MCF 10A (cell line): ENCODE data around the gene MRPS2. TPM values are rescaled to one million over a fixed set of nuclear protein-coding genes. Genes with fewer than 3 reads are reported as not detected.

ENCODE experiments used
- BruUV-seq: library from RNA; stranded (reverse); fragments of 400-500 nt; replicated peaks from 2 replicates; lab custom pipeline; 2021; lab: Mats Ljungman, UMichigan
- CTCF ChIA-PET: fragments of 300-600 bp; sonication (Branson Sonifier 250); formaldehyde crosslinking; extraction: SDS; loops from one replicate; lab custom pipeline; 2021; ENCODE audit warnings: antibody characterized with exemption, inconsistent platforms; lab: Yijun Ruan, JAX
- POLR2A ChIA-PET: fragments of 300-600, 350-650 bp; sonication (Branson Sonifier 250); formaldehyde crosslinking; extraction: SDS; loops from one replicate; lab custom pipeline; 2020; ENCODE audit warnings: antibody characterized with exemption, inconsistent platforms; lab: Yijun Ruan, JAX
- DNase-seq: peaks from one replicate; pipeline ENCODE4 v3.0.0-alpha.2; 2018; ENCODE audit not compliant: unreplicated experiment
- H3K27ac Mint-ChIP-seq: one replicate; pipeline ENCODE4 v1.8.0; 2022; ENCODE audit warnings: mild to moderate bottlenecking, low read depth, mixed read lengths; ENCODE audit not compliant: unreplicated experiment
- H3K27me3 Mint-ChIP-seq: one replicate; pipeline ENCODE4 v1.8.0; 2022; ENCODE audit warnings: mixed read lengths; ENCODE audit not compliant: insufficient read depth, unreplicated experiment
- H3K36me3 Mint-ChIP-seq: one replicate; pipeline ENCODE4 v1.8.0; 2022; ENCODE audit warnings: mild to moderate bottlenecking, moderate library complexity, mixed read lengths; ENCODE audit not compliant: insufficient read depth, unreplicated experiment
- H3K4me1 Mint-ChIP-seq: one replicate; pipeline ENCODE4 v1.8.0; 2022; ENCODE audit warnings: mixed read lengths; ENCODE audit not compliant: insufficient read depth, unreplicated experiment
- H3K4me3 Mint-ChIP-seq: one replicate; pipeline ENCODE4 v1.8.0; 2022; ENCODE audit warnings: mild to moderate bottlenecking, moderate library complexity, mixed read lengths; ENCODE audit not compliant: unreplicated experiment
- H3K9me3 Mint-ChIP-seq: one replicate; pipeline ENCODE4 v1.8.0; 2022; ENCODE audit warnings: mixed read lengths; ENCODE audit not compliant: unreplicated experiment
- CTCF ChIP-seq: fragments of 200-600 bp; IDR thresholded peaks from one replicate; pipeline ENCODE4 v1.8.0; 2022; ENCODE audit warnings: antibody characterized with exemption, mild to moderate bottlenecking; ENCODE audit not compliant: unreplicated experiment
- intact Hi-C: fragments of 100-400 bp; cut with micrococcal nuclease; formaldehyde crosslinking; loops from 2 replicates; pipeline ENCODE4 v1.14.1; 2022
- total RNA-seq: library from RNA; stranded (reverse); gene quantifications from 2 replicates; pipeline ENCODE4 v1.2.3, GENCODE V29; 2022

Gene MRPS2
- total RNA-seq, 1 experiment from 2014 or later = 45.8 TPM

GRCh38 chr9:135498381-135499126, 1.9 kb upstream of the MRPS2 start:
- no TSS peak for BruUV-seq
- Mint-ChIP-seq H3K27me3 (no peaks in the 10 kb centered on the region), H3K27ac (no peak overlapping the region)

GRCh38 chr9:135499326-135500070, 984 bp upstream of the MRPS2 start:
- no TSS peak for BruUV-seq
- CTCF ChIA-PET = interaction anchor here (0.7 to 1.3 kb wide), 4 partner anchors 11 to 35 kb away, joined by 3 to 4 read pairs (median 3); no protein-coding TSS in a partner anchor
- DNase-seq = peak; percentile 78
- Mint-ChIP-seq H3K9me3 (no peaks in the 10 kb centered on the region), H3K27me3 (no peaks in the 10 kb centered on the region), H3K36me3 (peaks cover 23% of the 10 kb centered on the region), H3K27ac (peak overlapping the region; percentile 95), H3K4me3 (peak overlapping the region; percentile 80), H3K4me1 (no peaks in the 10 kb centered on the region)
- POLR2A ChIA-PET = interaction anchor here (0.6 to 1.8 kb wide), 3 partner anchors 19 to 1374 kb away, joined by 3 to 14 read pairs (median 3); no protein-coding TSS in a partner anchor
- intact Hi-C loops = no loop called here
- no peak for TF ChIP-seq CTCF

More at GRCh38 chr9:135498381-135499126, 1.9 kb upstream of the MRPS2 start:
- no peaks in the 10 kb centered on the region for H3K4me1 Mint-ChIP-seq
- no peaks in the 10 kb centered on the region for H3K9me3 Mint-ChIP-seq
- intact Hi-C loops = no loop called here
- ChIA-PET POLR2A (interaction anchor here (0.6 to 1.8 kb wide), 3 partner anchors 18 to 1374 kb away, joined by 3 to 14 read pairs (median 3); no protein-coding TSS in a partner anchor), CTCF (interaction anchor here (0.5 to 1.2 kb wide), 3 partner anchors 16 to 40 kb away, joined by 3 to 7 read pairs (median 3); no protein-coding TSS in a partner anchor)
- no peak for DNase-seq
- no peak for TF ChIP-seq CTCF
- no peak overlapping the region for H3K4me3 Mint-ChIP-seq
- H3K36me3 Mint-ChIP-seq = peaks cover 16% of the 10 kb centered on the region

- Mint-ChIP-seq H3K9me3 (no peaks in the 10 kb centered on the region), H3K4me3 (peak overlapping the region; percentile 80), H3K4me1 (no peaks in the 10 kb centered on the region), H3K27ac (peak overlapping the region; percentile 95), H3K27me3 (no peaks in the 10 kb centered on the region), H3K36me3 (peaks cover 28% of the 10 kb centered on the region)
- BruUV-seq = no TSS peak
- intact Hi-C loops = no loop called here
- TF ChIP-seq CTCF = no peak
- ChIA-PET POLR2A (interaction anchor here (1.8 kb wide), 1 partner anchor 20 kb away, joined by 14 read pairs; no protein-coding TSS in a partner anchor), CTCF (interaction anchor here (0.7 to 1.3 kb wide), 4 partner anchors 12 to 35 kb away, joined by 3 to 4 read pairs (median 3); no protein-coding TSS in a partner anchor)
- DNase-seq = no peak
Observed at GRCh38 chr9:135500071-135500524, 384 bp upstream of the MRPS2 start.
